HEK293 (cell line): ENCODE data around the gene STAP1.
"Not testable (repeated sequence)": the region's sequence is repeated elsewhere in the genome, so short reads cannot be mapped to it uniquely, and the experiment has no call there.

Experiments used
- CTCF ChIA-PET: fragments of 350-600 bp; formaldehyde crosslinking; extraction: SDS; loops from one replicate; lab custom pipeline; 2021; ENCODE audit warnings: antibody characterized with exemption; lab: Yijun Ruan, JAX
- POLR2A ChIA-PET: fragments of 300-600 bp; formaldehyde crosslinking; extraction: SDS; loops from one replicate; lab custom pipeline; 2020; ENCODE audit warnings: antibody characterized with exemption, inconsistent platforms; lab: Yijun Ruan, JAX
- H3K27ac ChIP-seq: fragments of 200-500 bp; sonication (Bioruptor generic); 2 replicates; pipeline ENCODE4 v1.5.1; 2014; ENCODE audit warnings: low read depth, low read length, control low read depth, inconsistent platforms; ENCODE audit errors: extremely low read depth
- H3K36me3 ChIP-seq, 2 experiments: fragments of 200-500 bp in 1 of 2; sonication (Bioruptor generic) in 1 of 2; 1 replicate in 1 of 2; 2 replicates in 1 of 2; pipeline ENCODE4 v1.5.1; 2014 to 2017; ENCODE audit warnings: inconsistent platforms in 2 of 2, low read length in 2 of 2; ENCODE audit not compliant: control insufficient read depth in 2 of 2, insufficient read depth in 1 of 2
- H3K4me1 ChIP-seq: fragments of 200-500 bp; sonication (Bioruptor generic); 2 replicates; pipeline ENCODE4 v1.5.1; 2014; ENCODE audit warnings: mild to moderate bottlenecking, low read length, inconsistent platforms; ENCODE audit not compliant: control insufficient read depth, insufficient read depth
- H3K4me3 ChIP-seq: 2 replicates; pipeline ENCODE4 v1.5.1; 2011; ENCODE audit warnings: low read depth, mild to moderate bottlenecking, control low read depth, low read length, moderate library complexity
- H3K9me3 ChIP-seq: fragments of 200-500 bp; sonication (Bioruptor generic); 2 replicates; pipeline ENCODE4 v1.5.1; 2014; ENCODE audit warnings: low read depth, low read length, inconsistent platforms; ENCODE audit not compliant: control insufficient read depth, insufficient read depth
- KLF16 ChIP-seq: fragments of 450-650 bp; formaldehyde crosslinking; IDR thresholded peaks from 2 replicates; pipeline ENCODE4 v1.5.1; 2017; ENCODE audit warnings: missing biosample characterization, missing genetic modification characterization
- SP3 ChIP-seq: fragments of 450-650 bp; formaldehyde crosslinking; IDR thresholded peaks from 2 replicates; pipeline ENCODE4 v1.5.1; 2016; ENCODE audit warnings: missing biosample characterization, missing genetic modification characterization
- ZBTB1 ChIP-seq: fragments of 450-650 bp; formaldehyde crosslinking; IDR thresholded peaks from 2 replicates; pipeline ENCODE4 v1.5.1; 2016; ENCODE audit warnings: missing biosample characterization, missing genetic modification characterization
- ZNF138 ChIP-seq: fragments of 450-650 bp; formaldehyde crosslinking; IDR thresholded peaks from 2 replicates; pipeline ENCODE4 v1.5.1; 2016; ENCODE audit warnings: missing biosample characterization, missing genetic modification characterization, borderline replicate concordance
- ZNF311 ChIP-seq: fragments of 450-650 bp; formaldehyde crosslinking; IDR thresholded peaks from 2 replicates; pipeline ENCODE4 v1.5.1; 2017; ENCODE audit warnings: missing biosample characterization, missing genetic modification characterization, borderline replicate concordance
- ZNF350 ChIP-seq: fragments of 450-650 bp; formaldehyde crosslinking; IDR thresholded peaks from 2 replicates; pipeline ENCODE4 v1.5.0; 2017; ENCODE audit warnings: missing biosample characterization, mild to moderate bottlenecking, missing genetic modification characterization
- ZNF596 ChIP-seq: fragments of 450-650 bp; IDR thresholded peaks from 2 replicates; pipeline ENCODE4 v1.5.0; 2018; ENCODE audit warnings: missing biosample characterization, mild to moderate bottlenecking, missing genetic modification characterization, moderate library complexity
- ZNF610 ChIP-seq: fragments of 450-650 bp; formaldehyde crosslinking; IDR thresholded peaks from 2 replicates; pipeline ENCODE4 v1.5.1; 2016; ENCODE audit warnings: missing biosample characterization, missing genetic modification characterization, borderline replicate concordance
- ZNF747 ChIP-seq: fragments of 450-650 bp; formaldehyde crosslinking; IDR thresholded peaks from 2 replicates; pipeline ENCODE4 v1.5.1; 2016; ENCODE audit warnings: missing biosample characterization, missing genetic modification characterization
- TF ChIP-seq, protein P1 (sequence below): fragments of 450-650 bp; formaldehyde crosslinking; IDR thresholded peaks from 2 replicates; pipeline ENCODE4 v1.5.1; 2016; ENCODE audit warnings: missing biosample characterization, missing genetic modification characterization, borderline replicate concordance
- TF ChIP-seq, protein P2 (sequence below): fragments of 450-650 bp; formaldehyde crosslinking; IDR thresholded peaks from 2 replicates; pipeline ENCODE4 v1.5.1; 2016; ENCODE audit warnings: missing biosample characterization, missing genetic modification characterization
- TF ChIP-seq, protein P3 (sequence below): fragments of 450-650 bp; formaldehyde crosslinking; IDR thresholded peaks from 2 replicates; pipeline ENCODE4 v1.5.1; 2017; ENCODE audit warnings: missing biosample characterization, missing genetic modification characterization

STAP1 gene

DNA sequence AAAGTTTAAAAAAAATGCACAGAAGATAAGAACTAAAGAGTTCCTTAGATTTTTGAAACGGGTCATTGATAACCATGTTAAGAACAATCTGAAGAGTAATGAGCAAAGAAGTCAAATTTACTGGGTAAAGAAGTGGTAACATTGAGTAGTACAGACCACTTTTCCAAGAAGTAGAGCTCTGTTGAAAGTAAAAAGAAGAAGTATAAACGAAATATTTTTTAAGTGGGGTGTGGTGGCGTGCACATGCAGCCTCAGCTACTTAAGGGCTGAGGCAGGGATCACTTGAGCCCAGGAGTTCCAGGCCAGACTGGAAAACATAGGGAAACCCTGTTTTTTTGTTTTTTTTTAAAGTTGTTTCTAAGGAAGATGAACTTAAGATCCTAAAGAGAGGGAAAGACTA, 74.0 kb downstream of the STAP1 start:
- TF ChIP-seq, protein P1, sequence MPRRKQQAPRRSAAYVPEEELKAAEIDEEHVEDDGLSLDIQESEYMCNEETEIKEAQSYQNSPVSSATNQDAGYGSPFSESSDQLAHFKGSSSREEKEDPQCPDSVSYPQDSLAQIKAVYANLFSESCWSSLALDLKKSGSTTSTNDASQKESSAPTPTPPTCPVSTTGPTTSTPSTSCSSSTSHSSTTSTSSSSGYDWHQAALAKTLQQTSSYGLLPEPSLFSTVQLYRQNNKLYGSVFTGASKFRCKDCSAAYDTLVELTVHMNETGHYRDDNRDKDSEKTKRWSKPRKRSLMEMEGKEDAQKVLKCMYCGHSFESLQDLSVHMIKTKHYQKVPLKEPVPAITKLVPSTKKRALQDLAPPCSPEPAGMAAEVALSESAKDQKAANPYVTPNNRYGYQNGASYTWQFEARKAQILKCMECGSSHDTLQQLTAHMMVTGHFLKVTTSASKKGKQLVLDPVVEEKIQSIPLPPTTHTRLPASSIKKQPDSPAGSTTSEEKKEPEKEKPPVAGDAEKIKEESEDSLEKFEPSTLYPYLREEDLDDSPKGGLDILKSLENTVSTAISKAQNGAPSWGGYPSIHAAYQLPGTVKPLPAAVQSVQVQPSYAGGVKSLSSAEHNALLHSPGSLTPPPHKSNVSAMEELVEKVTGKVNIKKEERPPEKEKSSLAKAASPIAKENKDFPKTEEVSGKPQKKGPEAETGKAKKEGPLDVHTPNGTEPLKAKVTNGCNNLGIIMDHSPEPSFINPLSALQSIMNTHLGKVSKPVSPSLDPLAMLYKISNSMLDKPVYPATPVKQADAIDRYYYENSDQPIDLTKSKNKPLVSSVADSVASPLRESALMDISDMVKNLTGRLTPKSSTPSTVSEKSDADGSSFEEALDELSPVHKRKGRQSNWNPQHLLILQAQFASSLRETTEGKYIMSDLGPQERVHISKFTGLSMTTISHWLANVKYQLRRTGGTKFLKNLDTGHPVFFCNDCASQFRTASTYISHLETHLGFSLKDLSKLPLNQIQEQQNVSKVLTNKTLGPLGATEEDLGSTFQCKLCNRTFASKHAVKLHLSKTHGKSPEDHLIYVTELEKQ (tag by site-specific recombination): no peak
- TF ChIP-seq ZNF596 (no peak), ZBTB1 (tag by site-specific recombination) (no peak), ZNF610 (tag by site-specific recombination) (no peak)
- TF ChIP-seq, protein P2, sequence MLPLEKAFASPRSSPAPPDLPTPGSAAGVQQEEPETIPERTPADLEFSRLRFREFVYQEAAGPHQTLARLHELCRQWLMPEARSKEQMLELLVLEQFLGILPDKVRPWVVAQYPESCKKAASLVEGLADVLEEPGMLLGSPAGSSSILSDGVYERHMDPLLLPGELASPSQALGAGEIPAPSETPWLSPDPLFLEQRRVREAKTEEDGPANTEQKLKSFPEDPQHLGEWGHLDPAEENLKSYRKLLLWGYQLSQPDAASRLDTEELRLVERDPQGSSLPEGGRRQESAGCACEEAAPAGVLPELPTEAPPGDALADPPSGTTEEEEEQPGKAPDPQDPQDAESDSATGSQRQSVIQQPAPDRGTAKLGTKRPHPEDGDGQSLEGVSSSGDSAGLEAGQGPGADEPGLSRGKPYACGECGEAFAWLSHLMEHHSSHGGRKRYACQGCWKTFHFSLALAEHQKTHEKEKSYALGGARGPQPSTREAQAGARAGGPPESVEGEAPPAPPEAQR: no peak
- Histone ChIP-seq H3K4me3 (no peak overlapping the region), H3K36me3 (peaks cover 14 to 52% of the 10 kb centered on the region in 2 experiments)

DNA sequence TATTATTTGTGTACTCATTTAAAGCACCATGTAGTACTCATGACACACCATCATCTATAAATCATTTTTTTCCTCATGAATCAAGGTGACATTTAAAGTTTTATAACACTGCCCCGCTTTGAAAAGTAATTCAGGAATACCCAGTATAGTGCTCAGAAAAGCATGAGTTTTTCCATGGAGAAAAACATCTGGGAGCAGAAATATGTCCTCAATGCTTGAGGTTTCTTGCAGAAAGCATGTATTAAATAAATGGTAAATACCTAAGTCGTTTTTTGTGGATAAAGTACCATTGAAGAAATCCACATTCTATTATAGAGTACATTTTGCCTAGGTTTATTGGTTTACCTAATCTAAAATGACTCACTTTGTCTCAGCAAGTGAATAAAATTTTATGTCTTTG, 76.2 kb downstream of the STAP1 start:
- Histone ChIP-seq H3K27ac (no peak overlapping the region), H3K4me3 (no peak overlapping the region), H3K4me1 (no peaks in the 10 kb centered on the region), H3K36me3 (peaks cover 14 to 59% of the 10 kb centered on the region in 2 experiments), H3K9me3 (no peaks in the 10 kb centered on the region)
- TF ChIP-seq SP3 (tag by site-specific recombination) (no peak), KLF16 (no peak), ZNF311 (tag by site-specific recombination) (no peak), ZNF138 (tag by site-specific recombination) (no peak)
- TF ChIP-seq, protein P3, sequence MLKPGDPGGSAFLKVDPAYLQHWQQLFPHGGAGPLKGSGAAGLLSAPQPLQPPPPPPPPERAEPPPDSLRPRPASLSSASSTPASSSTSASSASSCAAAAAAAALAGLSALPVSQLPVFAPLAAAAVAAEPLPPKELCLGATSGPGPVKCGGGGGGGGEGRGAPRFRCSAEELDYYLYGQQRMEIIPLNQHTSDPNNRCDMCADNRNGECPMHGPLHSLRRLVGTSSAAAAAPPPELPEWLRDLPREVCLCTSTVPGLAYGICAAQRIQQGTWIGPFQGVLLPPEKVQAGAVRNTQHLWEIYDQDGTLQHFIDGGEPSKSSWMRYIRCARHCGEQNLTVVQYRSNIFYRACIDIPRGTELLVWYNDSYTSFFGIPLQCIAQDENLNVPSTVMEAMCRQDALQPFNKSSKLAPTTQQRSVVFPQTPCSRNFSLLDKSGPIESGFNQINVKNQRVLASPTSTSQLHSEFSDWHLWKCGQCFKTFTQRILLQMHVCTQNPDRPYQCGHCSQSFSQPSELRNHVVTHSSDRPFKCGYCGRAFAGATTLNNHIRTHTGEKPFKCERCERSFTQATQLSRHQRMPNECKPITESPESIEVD: peak; percentile 36; the same call in 1 of the 2 replicates
- CTCF ChIA-PET: no interaction called here
- POLR2A ChIA-PET: no interaction called here

More for the DNA sequence above, 74.0 kb downstream of the STAP1 start:
- no peak overlapping the region for H3K27ac ChIP-seq
- POLR2A ChIA-PET: no interaction called here
- CTCF ChIA-PET: interaction anchor here (1.0 kb wide), 1 partner anchor 83 kb away, joined by 3 read pairs; no protein-coding TSS in a partner anchor
- no peaks in the 10 kb centered on the region for H3K9me3 ChIP-seq
- no peaks in the 10 kb centered on the region for H3K4me1 ChIP-seq

DNA sequence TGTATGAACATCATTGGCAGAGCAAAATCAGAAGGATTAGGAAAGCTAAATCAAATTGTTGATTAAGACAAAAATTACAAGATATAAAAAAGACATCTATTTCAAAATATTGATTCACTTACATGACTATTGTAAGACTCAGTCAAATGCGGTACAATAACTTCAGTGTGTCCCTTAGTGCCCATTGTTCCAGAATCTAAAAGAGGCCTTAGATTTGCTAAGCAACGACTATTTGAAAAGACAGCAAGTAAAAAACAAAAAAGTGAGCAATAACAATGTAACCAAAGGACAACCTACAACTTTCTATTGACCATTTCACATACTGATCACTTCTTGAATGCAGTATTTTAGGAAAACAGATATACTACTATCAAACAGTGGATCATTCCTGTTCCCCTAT, 76.8 kb downstream of the STAP1 start:
- Histone ChIP-seq H3K4me1 (no peaks in the 10 kb centered on the region), H3K36me3 (peaks cover 14 to 59% of the 10 kb centered on the region in 2 experiments)
- CTCF ChIA-PET: no interaction called here

DNA sequence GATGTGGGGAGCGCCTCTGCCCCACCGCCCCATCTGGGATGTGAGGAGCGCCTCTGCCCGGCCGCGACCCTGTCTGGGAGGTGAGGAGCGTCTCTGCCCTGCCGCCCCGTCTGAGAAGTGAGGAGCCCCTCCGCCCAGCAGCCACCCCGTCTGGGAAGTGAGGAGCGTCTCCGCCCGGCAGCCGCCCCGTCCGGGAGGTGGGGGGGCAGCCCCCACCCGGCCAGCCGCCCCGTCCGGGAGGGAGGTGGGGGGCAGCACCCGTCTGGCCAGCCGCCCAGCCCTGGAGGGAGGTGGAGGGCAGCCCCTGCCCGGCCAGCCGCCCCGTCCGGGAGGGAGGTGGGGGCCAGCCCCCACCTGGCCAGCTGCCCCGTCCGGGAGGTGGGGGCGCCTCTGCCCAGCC, 78.5 kb downstream of the STAP1 start:
- H3K4me1 ChIP-seq, H3K27ac ChIP-seq, POLR2A ChIA-PET, CTCF ChIA-PET, H3K4me3 ChIP-seq, H3K9me3 ChIP-seq: not testable (repeated sequence)
- H3K36me3 ChIP-seq: peaks cover 3 to 57% of the 10 kb centered on the region in 2 experiments; a peak in 2 of 3 replicates

More for the DNA sequence above, 76.8 kb downstream of the STAP1 start:
- Histone ChIP-seq H3K4me3 (no peak overlapping the region), H3K9me3 (no peaks in the 10 kb centered on the region), H3K27ac (no peak overlapping the region)
- TF ChIP-seq ZNF747 (tag by site-specific recombination) (no peak), ZNF350 (no peak)
- POLR2A ChIA-PET: no interaction called here
